ENCODE results near the gene FIG4.
"Not testable (repeated sequence)": the region's sequence is repeated elsewhere in the genome, so short reads cannot be mapped to it uniquely, and the experiment has no call there.

DNA sequence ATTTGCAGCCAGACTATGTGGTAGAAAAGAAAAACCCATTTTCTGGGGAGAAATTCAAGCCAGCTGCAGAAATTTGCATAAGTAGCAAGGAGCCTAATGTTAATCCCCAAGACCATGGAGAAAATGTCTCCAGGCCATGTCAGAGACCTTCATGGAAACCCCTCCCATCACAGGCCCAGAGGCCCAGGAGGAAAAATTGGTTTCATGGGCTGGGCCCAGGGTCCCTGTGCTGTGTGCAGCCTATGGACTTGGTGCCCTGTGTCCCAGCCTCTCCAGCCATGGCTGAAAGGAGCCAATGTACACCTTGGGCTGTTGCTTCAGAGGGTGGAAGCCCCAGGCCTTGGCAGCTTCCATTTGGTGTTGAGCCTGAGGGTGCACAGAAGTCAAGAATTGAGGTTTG is 140.3 kb downstream of the FIG4 start:
- TF ChIP-seq, protein P1, sequence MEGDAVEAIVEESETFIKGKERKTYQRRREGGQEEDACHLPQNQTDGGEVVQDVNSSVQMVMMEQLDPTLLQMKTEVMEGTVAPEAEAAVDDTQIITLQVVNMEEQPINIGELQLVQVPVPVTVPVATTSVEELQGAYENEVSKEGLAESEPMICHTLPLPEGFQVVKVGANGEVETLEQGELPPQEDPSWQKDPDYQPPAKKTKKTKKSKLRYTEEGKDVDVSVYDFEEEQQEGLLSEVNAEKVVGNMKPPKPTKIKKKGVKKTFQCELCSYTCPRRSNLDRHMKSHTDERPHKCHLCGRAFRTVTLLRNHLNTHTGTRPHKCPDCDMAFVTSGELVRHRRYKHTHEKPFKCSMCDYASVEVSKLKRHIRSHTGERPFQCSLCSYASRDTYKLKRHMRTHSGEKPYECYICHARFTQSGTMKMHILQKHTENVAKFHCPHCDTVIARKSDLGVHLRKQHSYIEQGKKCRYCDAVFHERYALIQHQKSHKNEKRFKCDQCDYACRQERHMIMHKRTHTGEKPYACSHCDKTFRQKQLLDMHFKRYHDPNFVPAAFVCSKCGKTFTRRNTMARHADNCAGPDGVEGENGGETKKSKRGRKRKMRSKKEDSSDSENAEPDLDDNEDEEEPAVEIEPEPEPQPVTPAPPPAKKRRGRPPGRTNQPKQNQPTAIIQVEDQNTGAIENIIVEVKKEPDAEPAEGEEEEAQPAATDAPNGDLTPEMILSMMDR (conservative IDR thresholded peaks at IDR 0.05; ENCODE audit: low read depth, low read length): not testable (repeated sequence)
- not testable (repeated sequence) for TF ChIP-seq EZH2 (IDR thresholded peaks at IDR 0.05; ENCODE audit: low read length, unreplicated experiment); EZH2phosphoT487 (IDR thresholded peaks at IDR 0.05; ENCODE audit: borderline replicate concordance, low read length)

Data from PC-3 (cell line).